Dendritic cell treated with granulocyte-macrophage colony-stimulating factor and Interleukin-4, amounts not matched to agents 40 ng/mL and 50 ng/mL, for 4 days (primary cell): ENCODE results near the gene ADAM29.
"Not testable (repeated sequence)": the region's sequence is repeated elsewhere in the genome, so short reads cannot be mapped to it uniquely, and the experiment has no call there.

Experiments used
- H3K27ac Mint-ChIP-seq: one replicate; pipeline ENCODE4 v1.8.0; 2022; ENCODE audit warnings: mild to moderate bottlenecking, mixed read lengths
- H3K27me3 Mint-ChIP-seq: one replicate; pipeline ENCODE4 v1.8.0; 2022; ENCODE audit warnings: mild to moderate bottlenecking, mixed read lengths
- H3K36me3 Mint-ChIP-seq: one replicate; pipeline ENCODE4 v1.8.0; 2022; ENCODE audit warnings: low read depth, mixed read lengths
- H3K4me1 Mint-ChIP-seq: one replicate; pipeline ENCODE4 v1.8.0; 2022; ENCODE audit warnings: low read depth, mixed read lengths
- H3K4me3 Mint-ChIP-seq: one replicate; pipeline ENCODE4 v1.8.0; 2022; ENCODE audit warnings: mild to moderate bottlenecking, moderate library complexity, mixed read lengths
- H3K9me3 Mint-ChIP-seq: one replicate; pipeline ENCODE4 v1.8.0; 2022; ENCODE audit warnings: mixed read lengths
- intact Hi-C: fragments of 100-400 bp; cut with micrococcal nuclease; formaldehyde crosslinking; loops from one replicate; pipeline ENCODE4 v1.15.0; 2022

ADAM29 gene

GRCh38 chr4:174996079-174996478, 77.9 kb downstream of the ADAM29 start:
- H3K9me3 Mint-ChIP-seq = peaks cover 10% of the 10 kb centered on the region
- H3K36me3 Mint-ChIP-seq = no peaks in the 10 kb centered on the region
- intact Hi-C loops = no loop called here
- no peak overlapping the region for H3K4me3 Mint-ChIP-seq
- H3K27ac Mint-ChIP-seq = no peak overlapping the region
- H3K4me1 Mint-ChIP-seq = no peaks in the 10 kb centered on the region
- no peaks in the 10 kb centered on the region for H3K27me3 Mint-ChIP-seq

GRCh38 chr4:174999407-174999806, 81.2 kb downstream of the ADAM29 start:
- Mint-ChIP-seq H3K27me3 (no peaks in the 10 kb centered on the region), H3K4me1 (no peaks in the 10 kb centered on the region), H3K4me3 (no peak overlapping the region), H3K36me3 (no peaks in the 10 kb centered on the region), H3K9me3 (peaks cover 17% of the 10 kb centered on the region), H3K27ac (no peak overlapping the region)
- intact Hi-C loops = no loop called here

- H3K9me3 Mint-ChIP-seq = peaks cover 45% of the 10 kb centered on the region
- no peak overlapping the region for H3K27ac Mint-ChIP-seq
- H3K36me3 Mint-ChIP-seq = no peaks in the 10 kb centered on the region
- intact Hi-C loops = no loop called here
- H3K4me1 Mint-ChIP-seq = no peaks in the 10 kb centered on the region
- no peaks in the 10 kb centered on the region for H3K27me3 Mint-ChIP-seq
- H3K4me3 Mint-ChIP-seq = no peak overlapping the region
Measured at GRCh38 chr4:175017751-175018150, 99.6 kb downstream of the ADAM29 start.

- H3K4me1 Mint-ChIP-seq, H3K27ac Mint-ChIP-seq, H3K4me3 Mint-ChIP-seq, H3K36me3 Mint-ChIP-seq, intact Hi-C loops, H3K27me3 Mint-ChIP-seq: not testable (repeated sequence)
- peaks cover 45% of the 10 kb centered on the region for H3K9me3 Mint-ChIP-seq
Measured at GRCh38 chr4:175019447-175019846, 101.3 kb downstream of the ADAM29 start.
